Heart left ventricle (tissue), 13 donors: Measurements from ENCODE around the gene MRGPRE.

Source experiments
- POLR2A ChIP-seq, 2 donors: fragments of 450-650 bp; IDR thresholded peaks; one replicate each; pipeline ENCODE4 v1.6.1; 2017; ENCODE audit warnings: antibody characterized with exemption in 2 of 2, mild to moderate bottlenecking in 2 of 2, moderate library complexity in 2 of 2
- TF ChIP-seq, protein P1 (sequence below), 12 donors: fragments of 200-600 bp; sonication (generic) in 4 of 12; IDR thresholded peaks; one replicate each; pipeline versions ENCODE4 v1.5.0 to v1.8.0; 2018 to 2022; ENCODE audit warnings: antibody characterized with exemption in 12 of 12, mild to moderate bottlenecking in 5 of 12
- donor health status: ischemic (EF 13 %, LVEDD 7.1; RV severe dilation, severe dysfunction).
- donor health status: DM: no; HTN: yes; CAD: no.
- donor health status: DM: no; HTN: no; CAD: no.
- donor health status: ischemic (EF 25% LVEDD 6.9; RV normal size, moderate dysfunction).
- donor health status: ischemic (EF 25% LVEDD 5.7; RV mildly dilated, moderate dysfunction).
- donor health status: ischemic (EF 35%, LVEDD 5.7; RV mildly dilated, moderate dysfunction).
- donor health status: nonischemic (EF 11% LVEDD 7.7; RV severe dilation, severe dysfunction).
- donor health status: DM: yes; HTN: yes; CAD: no.
- donor health status: PGD.
- donor health status: ischemic (EF 29% LVEDD 5.4; RV normal size, mild dysfunction).
- donor health status: nonischemic (EF 23%, LVEDD 6.1; RV moderate dilation, normal function).

DNA sequence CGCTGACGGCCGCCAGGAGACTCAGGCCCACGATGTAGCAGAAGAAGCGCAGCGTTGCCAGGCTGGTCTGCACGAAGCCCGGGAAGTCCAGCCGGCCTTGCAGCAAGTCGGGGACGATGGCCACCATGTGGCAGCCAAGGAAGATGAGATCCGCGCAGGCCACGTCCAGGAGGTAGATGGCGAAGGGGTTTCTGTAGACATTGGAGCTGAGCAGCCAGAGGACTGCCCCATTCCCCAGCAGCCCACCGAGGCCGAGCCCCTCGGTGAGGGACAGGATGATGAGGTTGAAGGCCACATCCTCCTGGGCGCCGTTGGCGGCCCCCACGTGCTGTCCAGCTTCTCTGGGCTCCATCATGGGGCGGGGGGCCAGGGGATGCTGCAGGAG, 3.8 kb downstream of the MRGPRE start:
- TF ChIP-seq, protein P1, sequence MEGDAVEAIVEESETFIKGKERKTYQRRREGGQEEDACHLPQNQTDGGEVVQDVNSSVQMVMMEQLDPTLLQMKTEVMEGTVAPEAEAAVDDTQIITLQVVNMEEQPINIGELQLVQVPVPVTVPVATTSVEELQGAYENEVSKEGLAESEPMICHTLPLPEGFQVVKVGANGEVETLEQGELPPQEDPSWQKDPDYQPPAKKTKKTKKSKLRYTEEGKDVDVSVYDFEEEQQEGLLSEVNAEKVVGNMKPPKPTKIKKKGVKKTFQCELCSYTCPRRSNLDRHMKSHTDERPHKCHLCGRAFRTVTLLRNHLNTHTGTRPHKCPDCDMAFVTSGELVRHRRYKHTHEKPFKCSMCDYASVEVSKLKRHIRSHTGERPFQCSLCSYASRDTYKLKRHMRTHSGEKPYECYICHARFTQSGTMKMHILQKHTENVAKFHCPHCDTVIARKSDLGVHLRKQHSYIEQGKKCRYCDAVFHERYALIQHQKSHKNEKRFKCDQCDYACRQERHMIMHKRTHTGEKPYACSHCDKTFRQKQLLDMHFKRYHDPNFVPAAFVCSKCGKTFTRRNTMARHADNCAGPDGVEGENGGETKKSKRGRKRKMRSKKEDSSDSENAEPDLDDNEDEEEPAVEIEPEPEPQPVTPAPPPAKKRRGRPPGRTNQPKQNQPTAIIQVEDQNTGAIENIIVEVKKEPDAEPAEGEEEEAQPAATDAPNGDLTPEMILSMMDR (IDR thresholded peaks at IDR 0.05), result no peak
- no peak for TF ChIP-seq POLR2A (IDR thresholded peaks at IDR 0.05)
